Activated CD8-positive, alpha-beta memory T cell treated with anti-CD3 and anti-CD28 coated beads for 4 hours (primary cell): Measurements from ENCODE around the gene ICAM5.

Experiments used
- DNase-seq, 2 donors: peaks; one replicate each; pipeline ENCODE4 v3.0.0-alpha.2; 2020; ENCODE audit warnings: low read depth in 2 of 2

The ICAM5 gene

GRCh38 chr19:10344780-10345179 is 55.0 kb downstream of the ICAM5 start:
- no peak for DNase-seq
